Skeletal muscle tissue (tissue), 4 donors: ENCODE measurements around the gene SRXN1. TPM values are rescaled to one million over a fixed set of nuclear protein-coding genes. Genes with fewer than 3 reads are reported as not detected.
A peak's percentile ranks its signal among the peaks of the same experiment; 100 is the strongest.
"Not testable (repeated sequence)": the region's sequence is repeated elsewhere in the genome, so short reads cannot be mapped to it uniquely, and the experiment has no call there.

Experiments
- H3K27ac ChIP-seq: one replicate; pipeline ENCODE4 v1.7.0; 2013; ENCODE audit warnings: mild to moderate bottlenecking, low read depth, low read length, inconsistent platforms
- H3K27me3 ChIP-seq, 3 donors: one replicate each; pipeline ENCODE4 v1.7.0; 2013; ENCODE audit warnings: low read length in 3 of 3; ENCODE audit not compliant: control insufficient read depth in 3 of 3, insufficient read depth in 3 of 3
- H3K36me3 ChIP-seq, 3 donors: one replicate each; pipeline ENCODE4 v1.7.0; 2013; ENCODE audit warnings: low read length in 3 of 3; ENCODE audit not compliant: control insufficient read depth in 3 of 3, insufficient read depth in 3 of 3
- H3K4me1 ChIP-seq, 3 donors: one replicate each; pipeline ENCODE4 v1.7.0; 2013; ENCODE audit warnings: low read length in 3 of 3, mild to moderate bottlenecking in 3 of 3; ENCODE audit not compliant: control insufficient read depth in 3 of 3, insufficient read depth in 3 of 3
- H3K4me3 ChIP-seq, 3 donors: one replicate each; pipeline ENCODE4 v1.7.0; 2013; ENCODE audit warnings: low read length in 3 of 3
- H3K9ac ChIP-seq, 3 donors: one replicate each; pipeline ENCODE4 v1.7.0; 2013; ENCODE audit warnings: low read length in 3 of 3, mild to moderate bottlenecking in 3 of 3, moderate library complexity in 2 of 3, low read depth in 1 of 3
- H3K9me3 ChIP-seq, 3 donors: one replicate each; pipeline ENCODE4 v1.7.0; 2013; ENCODE audit warnings: low read length in 3 of 3; ENCODE audit not compliant: control insufficient read depth in 3 of 3
- total RNA-seq: library from RNA; depleted of rRNA; stranded (reverse); fragments of >200 nt; gene quantifications from one replicate; pipeline ENCODE4 v1.2.3, GENCODE V29; 2014
- donor health status: Osteomylitis.

The SRXN1 gene
- total RNA-seq, result 11.0 TPM

GRCh38 chr20:653110-653589, at the start of gene SRXN1:
SRXN1 (minus strand) TSS chr20:653200; CDS start chr20:653185, 15 bp downstream.
- Histone ChIP-seq H3K9me3 (no peaks in the 10 kb centered on the region), H3K4me1 (peaks cover 22 to 28% (median 23%) of the 10 kb centered on the region in 3 donors), H3K9ac (peak within 1 kb of the TSS; percentile 82 to 92 (median 88)), H3K27ac (peak within 1 kb of the TSS; percentile 85), H3K36me3 (peaks cover 20 to 25% (median 21%) of the 10 kb centered on the region in 3 donors), H3K4me3 (peak within 1 kb of the TSS; percentile 90 to 99 (median 93)), H3K27me3 (no peaks in the 10 kb centered on the region)

DNA sequence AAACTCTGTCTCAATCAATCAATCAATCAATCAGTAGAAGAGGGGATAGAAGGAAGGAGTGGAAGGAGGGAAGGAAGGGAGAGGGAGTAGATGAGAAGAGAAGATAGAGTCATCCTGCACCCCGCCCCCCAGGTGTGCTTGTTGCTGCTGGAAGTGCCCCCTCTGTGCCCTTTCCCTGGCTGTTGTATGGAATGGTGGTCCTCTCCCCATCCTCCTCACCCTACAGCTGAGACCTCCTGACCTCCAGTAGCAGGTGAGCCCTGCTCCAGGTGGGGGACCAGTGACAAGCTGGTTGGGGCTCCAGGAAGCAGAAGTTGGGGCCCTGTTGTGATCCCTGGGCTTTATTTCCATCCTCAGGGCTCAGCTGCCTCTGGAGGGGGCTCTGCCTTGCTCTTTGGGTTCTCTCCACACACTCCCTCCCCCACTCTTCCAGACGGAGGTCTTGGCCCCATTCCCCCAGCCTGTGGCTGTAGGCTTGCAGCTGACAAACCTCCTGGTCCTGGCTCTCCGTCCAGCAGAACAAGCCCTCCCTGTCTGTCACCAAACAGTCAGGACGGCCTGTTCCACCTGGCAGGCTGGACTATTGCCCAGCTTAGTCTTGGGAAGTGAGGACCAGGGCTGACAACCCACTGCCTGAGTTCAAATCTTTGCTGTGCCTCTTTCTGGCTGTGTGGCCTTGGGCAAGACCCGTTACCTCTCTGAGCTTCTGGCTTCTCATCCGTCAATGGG, 48.6 kb upstream of the SRXN1 start:
- no peak overlapping the region for H3K4me3 ChIP-seq
- H3K36me3 ChIP-seq, result no peaks in the 10 kb centered on the region
- H3K4me1 ChIP-seq, result peaks cover 9 to 23% (median 17%) of the 10 kb centered on the region in 3 donors
- H3K9ac ChIP-seq, result no peak overlapping the region
- H3K27me3 ChIP-seq, result peaks cover 0 to 10% (median 3%) of the 10 kb centered on the region in 3 donors
- no peaks in the 10 kb centered on the region for H3K9me3 ChIP-seq
- H3K27ac ChIP-seq, result no peak overlapping the region

DNA sequence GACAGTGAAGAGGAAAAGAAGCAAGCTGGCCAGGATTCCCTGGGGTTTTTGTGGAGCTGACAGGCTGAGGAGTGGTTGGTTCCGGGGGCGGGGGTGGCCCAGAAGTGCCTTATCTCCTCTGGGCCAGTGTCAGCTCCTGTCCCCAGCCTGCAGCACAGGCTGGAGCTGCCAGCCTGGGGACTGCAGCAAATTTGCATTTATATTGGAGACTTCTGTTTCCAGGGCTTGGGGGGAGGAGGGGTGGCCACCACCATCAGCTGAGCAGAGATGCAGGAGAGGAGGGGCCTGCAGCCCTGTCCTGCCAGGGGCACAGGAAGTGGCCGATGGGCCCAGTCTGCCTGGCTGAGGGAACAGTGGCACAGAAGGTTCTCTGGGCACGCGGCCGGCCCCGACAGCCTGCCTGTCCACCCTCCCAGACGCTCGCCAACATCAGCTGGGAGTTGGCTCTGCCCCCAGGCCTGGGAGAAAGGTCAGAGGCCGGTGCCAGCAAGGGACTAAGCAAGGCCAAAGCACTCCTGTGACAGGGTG, 46.9 kb upstream of the SRXN1 start:
- H3K4me3 ChIP-seq, result no peak overlapping the region
- H3K27me3 ChIP-seq, result peaks cover 0 to 4% (median 0%) of the 10 kb centered on the region in 3 donors
- no peaks in the 10 kb centered on the region for H3K9me3 ChIP-seq
- peaks cover 9 to 23% (median 17%) of the 10 kb centered on the region in 3 donors for H3K4me1 ChIP-seq
- H3K27ac ChIP-seq, result peak overlapping the region; percentile 60
- no peaks in the 10 kb centered on the region for H3K36me3 ChIP-seq
- H3K9ac ChIP-seq, result peak overlapping the region in 2 of 3 donors; percentile 32 to 68

DNA sequence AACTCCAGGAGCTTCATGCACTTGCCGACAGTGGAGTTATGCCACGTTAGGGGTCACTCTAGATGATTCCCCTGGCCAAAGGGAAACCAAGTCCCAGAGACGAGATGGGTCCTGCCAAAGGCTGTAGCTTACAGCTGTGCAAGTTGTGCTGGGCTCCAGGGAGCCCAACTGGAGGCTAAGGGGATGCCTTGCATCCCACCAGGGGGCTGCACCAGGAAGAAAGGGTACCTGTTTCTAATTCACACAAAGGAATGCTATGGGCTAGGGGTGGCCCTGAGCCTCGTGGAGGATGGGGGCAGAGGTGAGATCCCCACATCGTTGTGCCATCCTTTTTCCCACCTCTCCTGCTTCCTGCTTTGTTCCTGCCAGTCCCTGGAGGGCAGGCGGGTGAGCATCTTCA, 46.3 kb upstream of the SRXN1 start:
- no peaks in the 10 kb centered on the region for H3K9me3 ChIP-seq
- no peak overlapping the region for H3K27ac ChIP-seq

DNA sequence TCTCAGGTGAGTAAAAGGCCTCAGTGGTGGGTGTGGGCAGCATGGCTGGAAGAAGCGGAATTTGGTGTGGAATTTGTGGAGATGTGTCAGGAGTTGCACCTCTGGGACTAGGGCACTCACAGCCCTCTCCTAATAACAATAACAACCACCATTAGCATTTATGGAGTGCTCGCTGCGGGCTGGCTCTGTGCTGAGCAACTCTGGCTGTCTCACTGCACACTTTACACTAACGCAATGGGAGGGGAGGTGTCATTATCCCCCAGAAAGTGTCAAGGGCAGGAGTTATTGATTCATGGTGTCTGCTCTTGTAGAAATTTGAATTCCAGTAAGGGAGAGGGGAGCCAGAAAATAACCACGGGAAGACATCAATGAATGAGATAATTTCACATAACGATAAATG, 45.3 kb upstream of the SRXN1 start:
- no peak overlapping the region for H3K27ac ChIP-seq
- H3K4me1 ChIP-seq, result peaks cover 9 to 23% (median 17%) of the 10 kb centered on the region in 3 donors
- no peaks in the 10 kb centered on the region for H3K36me3 ChIP-seq
- H3K27me3 ChIP-seq, result peaks cover 0 to 4% (median 0%) of the 10 kb centered on the region in 3 donors
- no peak overlapping the region for H3K4me3 ChIP-seq
- no peak overlapping the region for H3K9ac ChIP-seq
- H3K9me3 ChIP-seq, result no peaks in the 10 kb centered on the region

More for the DNA sequence above, 46.3 kb upstream of the SRXN1 start:
- Histone ChIP-seq H3K27me3 (peaks cover 0 to 4% (median 0%) of the 10 kb centered on the region in 3 donors), H3K9ac (peak overlapping the region in 1 of 3 donors; percentile 35), H3K4me3 (no peak overlapping the region), H3K36me3 (no peaks in the 10 kb centered on the region), H3K4me1 (peaks cover 9 to 23% (median 17%) of the 10 kb centered on the region in 3 donors)

DNA sequence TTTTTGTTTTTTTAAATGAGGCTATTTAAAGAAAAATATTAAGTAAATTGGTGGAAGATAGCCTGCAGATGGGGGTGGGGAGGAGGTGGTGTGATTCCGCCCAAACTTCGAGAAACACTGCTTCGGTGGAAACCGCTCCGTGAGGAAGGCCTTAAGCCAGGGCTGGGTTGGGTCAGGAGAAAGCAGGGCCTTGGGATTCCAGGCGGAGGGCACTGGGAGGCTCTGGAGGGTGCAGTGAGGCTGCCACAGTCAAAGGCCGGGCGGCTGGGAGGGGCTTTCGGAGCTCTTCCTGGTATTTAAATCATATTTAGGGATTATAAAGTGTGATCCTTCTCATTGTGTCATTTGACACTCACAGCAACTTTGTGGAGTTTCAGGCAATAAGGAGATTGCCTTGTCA, 44.8 kb upstream of the SRXN1 start:
- Histone ChIP-seq H3K4me3 (no peak overlapping the region), H3K36me3 (no peaks in the 10 kb centered on the region), H3K9ac (no peak overlapping the region), H3K4me1 (peaks cover 9 to 23% (median 17%) of the 10 kb centered on the region in 3 donors), H3K27me3 (peaks cover 0 to 4% (median 0%) of the 10 kb centered on the region in 3 donors), H3K27ac (no peak overlapping the region), H3K9me3 (no peaks in the 10 kb centered on the region)

GRCh38 chr20:695165-695866, 42.3 kb upstream of the SRXN1 start:
- H3K4me1 ChIP-seq, result peaks cover 8 to 11% (median 10%) of the 10 kb centered on the region in 3 donors
- no peak overlapping the region for H3K9ac ChIP-seq
- no peaks in the 10 kb centered on the region for H3K36me3 ChIP-seq
- peaks cover 0 to 4% (median 0%) of the 10 kb centered on the region in 3 donors for H3K27me3 ChIP-seq
- H3K9me3 ChIP-seq, result no peaks in the 10 kb centered on the region
- no peak overlapping the region for H3K4me3 ChIP-seq
- H3K27ac ChIP-seq, result no peak overlapping the region

DNA sequence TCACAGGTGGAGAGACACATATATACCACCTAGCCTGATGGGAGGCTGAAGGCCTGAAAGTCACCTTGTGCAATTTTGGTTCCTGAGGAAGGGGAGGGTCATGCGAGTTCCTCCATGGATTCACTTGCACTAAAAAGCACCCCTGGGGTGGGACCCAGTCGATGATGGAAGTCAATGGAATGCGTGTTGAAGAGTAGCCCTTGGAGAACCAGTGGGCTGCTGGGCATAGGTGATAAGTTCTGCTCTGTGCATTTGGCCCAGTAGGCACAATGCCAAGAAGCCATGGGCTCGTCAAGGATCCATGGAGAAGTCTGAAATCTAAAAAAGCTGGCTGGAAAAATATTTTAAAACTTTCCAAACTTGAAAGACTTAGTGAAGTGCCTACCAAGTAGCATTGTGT, 41.5 kb upstream of the SRXN1 start:
- no peaks in the 10 kb centered on the region for H3K36me3 ChIP-seq
- no peak overlapping the region for H3K9ac ChIP-seq
- H3K4me3 ChIP-seq, result no peak overlapping the region
- H3K27ac ChIP-seq, result no peak overlapping the region
- H3K4me1 ChIP-seq, result peaks cover 2 to 3% (median 3%) of the 10 kb centered on the region in 3 donors
- H3K9me3 ChIP-seq, result no peaks in the 10 kb centered on the region
- H3K27me3 ChIP-seq, result peaks cover 1 to 4% (median 2%) of the 10 kb centered on the region in 3 donors

DNA sequence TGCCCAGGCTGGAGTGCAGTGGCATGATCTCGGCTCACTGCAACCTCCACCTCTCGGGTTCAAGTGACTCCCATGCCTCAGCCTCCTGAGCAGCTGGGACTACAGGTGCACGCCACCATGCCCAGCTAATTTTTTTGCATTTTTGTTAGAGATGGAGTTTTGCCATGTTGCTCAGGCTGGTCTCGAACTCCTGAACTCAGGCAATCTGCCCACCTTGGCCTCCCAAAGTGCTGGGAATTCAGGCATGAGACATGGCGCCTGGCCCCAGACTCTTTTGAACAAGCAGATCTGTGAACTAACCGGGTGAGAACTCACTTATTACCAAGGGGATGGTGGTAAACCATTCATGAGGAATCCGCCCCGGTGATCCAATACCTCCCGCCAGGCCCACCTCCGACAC, 40.8 kb upstream of the SRXN1 start:
- not testable (repeated sequence) for H3K4me1 ChIP-seq, H3K9me3 ChIP-seq, H3K9ac ChIP-seq, H3K36me3 ChIP-seq, H3K27me3 ChIP-seq, H3K4me3 ChIP-seq, H3K27ac ChIP-seq
